ENCODE results near the gene RUBCN.
"Not testable (repeated sequence)": the region's sequence is repeated elsewhere in the genome, so short reads cannot be mapped to it uniquely, and the experiment has no call there.

DNA sequence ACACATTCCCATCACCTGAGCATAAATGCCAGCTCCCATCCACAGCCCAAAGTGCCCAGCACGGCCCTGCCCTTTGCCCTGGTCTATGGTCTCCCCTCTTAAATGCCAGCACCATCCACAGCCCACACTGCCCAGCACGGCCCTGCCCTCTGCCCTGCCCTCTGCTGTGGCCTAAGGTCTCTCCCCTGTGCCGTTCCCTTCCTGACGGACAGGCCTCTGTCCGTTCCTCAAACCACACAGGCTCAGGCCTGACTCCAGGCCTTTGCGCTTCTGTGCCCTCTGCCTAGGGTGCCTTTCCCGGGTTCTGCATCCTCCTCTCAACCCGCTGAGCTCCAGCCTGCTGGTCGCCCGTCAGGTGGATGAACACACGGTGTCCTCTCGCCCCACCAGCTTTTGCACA is 90.4 kb downstream of the RUBCN start:
- TF ChIP-seq, protein P1, sequence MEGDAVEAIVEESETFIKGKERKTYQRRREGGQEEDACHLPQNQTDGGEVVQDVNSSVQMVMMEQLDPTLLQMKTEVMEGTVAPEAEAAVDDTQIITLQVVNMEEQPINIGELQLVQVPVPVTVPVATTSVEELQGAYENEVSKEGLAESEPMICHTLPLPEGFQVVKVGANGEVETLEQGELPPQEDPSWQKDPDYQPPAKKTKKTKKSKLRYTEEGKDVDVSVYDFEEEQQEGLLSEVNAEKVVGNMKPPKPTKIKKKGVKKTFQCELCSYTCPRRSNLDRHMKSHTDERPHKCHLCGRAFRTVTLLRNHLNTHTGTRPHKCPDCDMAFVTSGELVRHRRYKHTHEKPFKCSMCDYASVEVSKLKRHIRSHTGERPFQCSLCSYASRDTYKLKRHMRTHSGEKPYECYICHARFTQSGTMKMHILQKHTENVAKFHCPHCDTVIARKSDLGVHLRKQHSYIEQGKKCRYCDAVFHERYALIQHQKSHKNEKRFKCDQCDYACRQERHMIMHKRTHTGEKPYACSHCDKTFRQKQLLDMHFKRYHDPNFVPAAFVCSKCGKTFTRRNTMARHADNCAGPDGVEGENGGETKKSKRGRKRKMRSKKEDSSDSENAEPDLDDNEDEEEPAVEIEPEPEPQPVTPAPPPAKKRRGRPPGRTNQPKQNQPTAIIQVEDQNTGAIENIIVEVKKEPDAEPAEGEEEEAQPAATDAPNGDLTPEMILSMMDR (IDR thresholded peaks at IDR 0.05; ENCODE audit: borderline replicate concordance, extremely low read depth, low read length, poor library complexity, severe bottlenecking): not testable (repeated sequence)
- TF ChIP-seq EZH2 (IDR thresholded peaks at IDR 0.05; ENCODE audit: borderline replicate concordance, low read depth, low read length, severe bottlenecking): not testable (repeated sequence)

Measured in DND-41 (cell line).